Measurements from ENCODE around the gene SCAF1.

The SCAF1 gene, protein sequence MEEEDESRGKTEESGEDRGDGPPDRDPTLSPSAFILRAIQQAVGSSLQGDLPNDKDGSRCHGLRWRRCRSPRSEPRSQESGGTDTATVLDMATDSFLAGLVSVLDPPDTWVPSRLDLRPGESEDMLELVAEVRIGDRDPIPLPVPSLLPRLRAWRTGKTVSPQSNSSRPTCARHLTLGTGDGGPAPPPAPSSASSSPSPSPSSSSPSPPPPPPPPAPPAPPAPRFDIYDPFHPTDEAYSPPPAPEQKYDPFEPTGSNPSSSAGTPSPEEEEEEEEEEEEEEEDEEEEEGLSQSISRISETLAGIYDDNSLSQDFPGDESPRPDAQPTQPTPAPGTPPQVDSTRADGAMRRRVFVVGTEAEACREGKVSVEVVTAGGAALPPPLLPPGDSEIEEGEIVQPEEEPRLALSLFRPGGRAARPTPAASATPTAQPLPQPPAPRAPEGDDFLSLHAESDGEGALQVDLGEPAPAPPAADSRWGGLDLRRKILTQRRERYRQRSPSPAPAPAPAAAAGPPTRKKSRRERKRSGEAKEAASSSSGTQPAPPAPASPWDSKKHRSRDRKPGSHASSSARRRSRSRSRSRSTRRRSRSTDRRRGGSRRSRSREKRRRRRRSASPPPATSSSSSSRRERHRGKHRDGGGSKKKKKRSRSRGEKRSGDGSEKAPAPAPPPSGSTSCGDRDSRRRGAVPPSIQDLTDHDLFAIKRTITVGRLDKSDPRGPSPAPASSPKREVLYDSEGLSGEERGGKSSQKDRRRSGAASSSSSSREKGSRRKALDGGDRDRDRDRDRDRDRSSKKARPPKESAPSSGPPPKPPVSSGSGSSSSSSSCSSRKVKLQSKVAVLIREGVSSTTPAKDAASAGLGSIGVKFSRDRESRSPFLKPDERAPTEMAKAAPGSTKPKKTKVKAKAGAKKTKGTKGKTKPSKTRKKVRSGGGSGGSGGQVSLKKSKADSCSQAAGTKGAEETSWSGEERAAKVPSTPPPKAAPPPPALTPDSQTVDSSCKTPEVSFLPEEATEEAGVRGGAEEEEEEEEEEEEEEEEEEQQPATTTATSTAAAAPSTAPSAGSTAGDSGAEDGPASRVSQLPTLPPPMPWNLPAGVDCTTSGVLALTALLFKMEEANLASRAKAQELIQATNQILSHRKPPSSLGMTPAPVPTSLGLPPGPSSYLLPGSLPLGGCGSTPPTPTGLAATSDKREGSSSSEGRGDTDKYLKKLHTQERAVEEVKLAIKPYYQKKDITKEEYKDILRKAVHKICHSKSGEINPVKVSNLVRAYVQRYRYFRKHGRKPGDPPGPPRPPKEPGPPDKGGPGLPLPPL

DNA sequence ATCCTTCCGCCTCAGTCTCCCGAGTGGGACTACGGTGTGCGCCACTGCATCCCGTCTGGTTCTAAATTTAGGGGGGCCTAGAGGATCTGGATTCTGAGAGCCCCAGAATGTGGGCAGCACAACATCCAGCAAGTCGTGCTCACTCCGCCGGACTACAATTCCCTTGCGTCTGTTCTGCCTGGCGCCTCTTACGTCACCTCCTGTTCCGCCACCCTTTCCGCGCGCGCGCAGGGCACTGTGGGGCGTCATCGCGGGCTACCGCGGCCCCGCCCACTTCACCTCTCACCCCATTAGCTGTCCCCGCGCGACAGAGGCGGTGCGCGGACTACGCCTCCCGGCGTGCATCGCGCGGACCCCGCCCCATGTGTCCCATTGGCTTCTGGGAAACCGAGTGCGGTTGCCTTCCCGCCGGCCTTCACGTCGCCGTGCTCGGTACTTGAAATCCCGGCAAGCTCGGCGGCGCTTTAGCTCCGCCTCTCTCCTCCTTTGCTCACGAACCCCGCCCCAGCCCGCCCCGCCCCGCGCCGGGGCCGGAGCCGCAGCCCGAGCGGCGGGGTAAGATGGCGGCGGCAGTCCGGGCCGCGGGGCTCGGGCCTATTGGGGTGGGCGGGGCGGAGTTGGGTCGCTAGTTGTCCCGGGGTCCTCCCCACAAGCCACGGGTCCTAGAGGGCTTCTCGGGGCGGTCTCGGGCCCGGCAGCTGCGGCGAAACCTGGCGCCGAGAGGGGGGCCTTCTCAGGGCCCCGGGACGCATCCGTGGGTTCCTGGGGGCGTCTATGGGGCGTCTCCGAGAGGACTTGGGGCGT, at the start of gene SCAF1:
SCAF1 (plus strand) TSS at position 522 of the 804 bp plus-strand sequence. CDS start 2,818 bp downstream, outside the sequence.
- peak; percentile 98 for DNase-seq

DNA sequence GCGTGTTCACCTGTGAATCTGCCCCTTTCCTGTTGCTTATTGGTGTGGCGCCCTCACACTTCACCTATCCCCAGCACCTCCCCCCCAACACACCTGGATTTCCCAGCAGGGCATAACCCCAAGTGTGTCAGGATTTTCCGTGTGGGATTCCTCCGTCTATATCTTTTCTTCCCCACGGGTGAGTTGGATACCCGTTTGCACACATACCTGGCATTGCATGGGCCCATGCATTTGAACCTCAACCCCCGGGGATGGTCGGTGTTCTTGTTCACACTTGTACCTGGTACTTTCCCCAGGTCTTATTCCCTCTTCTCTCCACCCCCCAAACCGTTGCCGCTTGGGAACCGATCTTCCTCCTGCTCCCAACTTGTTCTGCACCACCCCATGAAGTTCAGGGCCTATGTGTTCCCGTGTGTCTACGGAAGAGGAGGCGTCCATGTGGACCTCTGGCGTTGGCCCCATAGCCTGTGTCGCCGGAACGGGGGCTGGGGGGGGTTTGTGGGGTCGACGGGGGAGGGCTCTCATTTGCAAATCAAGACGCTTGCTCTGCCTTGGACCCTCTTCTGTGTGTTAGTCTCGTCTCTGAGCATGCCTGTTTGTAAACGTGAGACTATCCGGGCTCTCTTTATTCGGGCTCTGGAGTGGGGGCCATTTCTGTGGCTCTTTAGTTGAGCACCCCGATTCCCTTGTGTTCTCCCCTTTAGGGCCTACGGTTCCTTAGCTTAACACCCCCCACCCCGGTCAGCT, 49.4 kb upstream of the SCAF1 start:
- DNase-seq = no peak

DNA sequence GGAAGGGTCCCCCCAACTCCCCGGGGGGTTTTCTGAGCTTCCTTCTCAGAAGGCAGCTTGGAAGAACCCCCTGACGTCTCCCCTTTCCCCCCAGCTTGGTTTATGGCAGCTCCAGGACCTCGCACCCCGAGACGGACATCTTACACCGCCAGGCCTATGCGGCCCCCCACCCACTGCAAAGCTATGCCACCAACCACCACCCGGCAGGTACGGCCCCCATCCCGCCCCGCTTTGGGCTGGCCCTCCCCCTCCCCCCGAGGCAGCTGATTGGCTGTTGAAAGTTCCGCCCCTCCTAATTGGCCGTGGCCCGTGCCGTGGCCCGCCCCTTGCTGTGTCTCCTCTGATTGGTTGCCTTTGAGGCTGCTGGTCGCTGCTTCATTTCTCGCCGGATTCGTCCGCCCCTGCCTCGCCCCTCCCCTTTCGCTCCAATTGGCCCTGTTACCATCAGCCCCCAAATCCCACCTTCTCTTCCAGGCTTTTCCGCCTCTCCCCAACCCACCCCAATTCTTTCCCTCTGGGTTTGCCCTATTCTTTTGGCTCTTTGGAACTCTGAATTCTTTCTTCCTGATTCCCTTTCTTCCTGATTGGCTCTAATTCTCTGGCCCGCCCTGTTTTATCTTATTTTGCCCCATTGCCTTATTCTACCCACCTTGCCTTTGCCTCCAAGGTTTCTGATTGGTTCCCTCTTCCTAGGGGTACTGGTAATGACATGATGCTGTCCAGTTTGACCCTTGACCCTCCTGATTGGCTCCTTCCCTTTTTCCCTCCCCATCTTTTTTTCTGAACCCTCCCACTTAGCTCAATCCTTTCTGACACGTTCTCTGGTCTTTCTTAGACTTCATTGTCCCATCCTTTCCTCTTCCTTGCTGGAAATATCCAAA, 48.5 kb upstream of the SCAF1 start:
- peak; percentile 87 for DNase-seq

DNA sequence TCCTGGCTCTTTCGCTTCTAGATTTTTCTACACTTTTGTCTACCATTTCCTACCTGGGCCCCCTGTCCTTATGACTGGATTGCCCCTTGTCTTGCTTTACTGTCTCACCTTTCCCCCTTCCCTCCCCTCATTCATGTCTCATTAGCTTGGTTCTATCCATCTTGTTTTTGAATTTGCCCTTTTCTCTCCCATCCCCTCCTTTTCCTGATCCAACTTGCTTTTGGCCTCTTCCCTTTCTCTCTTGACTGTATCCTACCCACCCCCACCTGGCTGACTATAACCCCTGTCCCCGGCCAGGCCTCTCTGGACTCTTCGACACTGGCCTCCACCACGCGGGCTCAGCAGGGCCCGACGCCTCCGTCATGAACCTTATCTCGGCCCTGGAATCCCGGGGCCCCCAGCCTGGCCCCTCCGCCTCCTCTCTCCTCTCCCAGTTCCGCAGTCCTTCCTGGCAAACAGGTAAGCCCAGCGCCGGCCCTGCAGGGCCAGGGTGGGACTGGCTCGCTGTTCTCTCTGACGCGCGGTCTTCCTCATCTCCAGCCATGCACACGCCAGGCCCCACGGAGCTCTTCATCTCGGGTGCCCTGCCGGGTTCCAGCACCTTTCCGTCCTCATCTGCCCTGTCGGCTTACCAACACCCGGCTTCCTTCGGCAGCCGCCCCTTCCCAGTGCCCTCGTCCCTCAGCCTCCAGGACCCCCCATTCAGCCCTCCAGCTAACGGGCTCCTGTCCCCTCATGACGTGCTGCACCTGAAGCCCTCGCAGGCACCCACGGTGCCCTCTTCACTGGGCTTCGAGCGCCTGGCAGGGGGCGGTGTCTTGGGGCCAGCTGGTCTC, 47.6 kb upstream of the SCAF1 start:
- no peak for DNase-seq

DNA sequence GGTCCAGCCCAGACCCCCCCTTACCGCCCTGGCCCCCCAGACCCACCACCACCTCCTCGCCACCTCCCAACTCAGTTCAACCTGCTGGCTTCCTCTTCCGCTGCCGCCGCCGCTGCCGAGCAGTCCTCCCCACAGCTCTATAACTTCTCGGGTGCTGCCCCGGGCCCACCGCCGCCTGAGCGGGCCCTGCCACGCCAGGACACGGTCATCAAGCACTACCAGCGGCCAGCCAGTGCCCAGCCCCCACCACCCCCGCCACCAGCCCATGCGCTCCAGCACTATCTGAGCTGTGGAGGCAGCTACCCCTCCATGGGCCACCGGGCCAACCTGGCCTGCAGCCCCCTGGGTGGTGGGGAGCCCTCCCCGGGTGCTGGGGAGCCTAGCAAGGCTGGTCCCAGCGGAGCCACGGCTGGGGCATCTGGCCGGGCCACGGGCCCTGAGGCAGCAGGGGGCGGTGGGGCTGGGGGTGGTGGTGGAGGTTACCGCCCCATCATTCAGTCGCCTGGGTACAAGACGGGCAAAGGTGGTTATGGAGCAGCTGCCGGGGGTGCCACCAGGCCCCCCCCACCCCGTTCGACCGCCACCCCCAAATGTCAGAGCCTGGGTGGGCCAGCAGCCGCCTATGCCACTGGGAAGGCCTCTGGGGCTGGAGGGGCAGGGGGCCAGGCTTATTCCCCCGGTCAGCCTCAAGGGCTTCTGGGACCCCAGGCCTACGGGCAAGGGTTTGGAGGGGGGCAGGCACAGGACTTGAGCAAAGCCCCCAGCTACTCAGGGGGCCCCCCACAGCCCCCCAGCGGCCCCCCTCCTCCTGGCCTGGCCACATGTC, 46.8 kb upstream of the SCAF1 start:
- no peak for DNase-seq

DNA sequence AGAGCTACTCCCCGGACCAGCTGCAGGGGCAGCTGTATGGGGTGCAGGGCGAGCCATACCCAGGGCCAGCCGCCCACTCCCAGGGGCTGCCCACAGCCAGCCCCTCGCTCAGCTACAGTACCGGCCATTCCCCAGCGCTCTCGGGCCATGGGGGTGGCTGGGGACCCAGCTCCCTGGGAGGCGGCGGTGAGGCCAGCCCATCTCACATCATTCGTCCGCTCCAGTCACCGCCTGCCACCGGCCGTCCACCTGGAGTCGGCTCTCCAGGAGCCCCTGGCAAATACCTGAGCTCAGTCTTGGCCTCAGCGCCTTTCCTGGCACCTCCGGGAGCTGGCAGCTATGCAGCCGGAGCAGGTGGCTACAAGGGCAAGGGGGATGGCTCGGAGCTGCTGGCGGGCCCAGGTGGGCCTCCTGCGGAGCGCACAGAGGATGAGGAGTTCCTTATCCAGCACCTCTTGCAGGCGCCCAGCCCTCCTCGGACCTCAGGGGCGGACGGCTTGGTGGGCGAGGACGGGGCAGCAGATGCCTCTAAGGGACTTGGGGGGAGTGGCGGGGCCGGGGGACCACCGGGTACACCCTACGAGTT, 46.1 kb upstream of the SCAF1 start:
- DNase-seq = no peak

DNA sequence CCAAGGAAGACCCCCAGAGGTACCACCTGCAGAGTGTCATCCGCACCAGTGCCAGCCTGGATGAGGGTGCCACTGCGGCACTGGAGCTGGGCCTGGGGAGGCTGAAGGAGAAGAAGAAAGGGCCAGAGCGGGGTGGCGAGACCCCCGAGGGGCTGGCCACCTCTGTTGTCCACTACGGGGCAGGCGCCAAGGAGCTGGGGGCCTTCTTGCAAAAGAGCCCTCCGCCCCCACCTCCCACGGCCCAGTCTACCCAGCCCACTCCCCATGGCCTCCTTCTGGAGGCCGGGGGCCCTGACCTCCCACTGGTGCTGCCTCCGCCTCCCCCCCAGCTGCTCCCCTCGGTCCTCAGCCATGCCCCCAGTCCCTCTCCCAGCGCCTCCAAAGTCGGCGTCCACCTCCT, 45.6 kb upstream of the SCAF1 start:
- no peak for DNase-seq

DNA sequence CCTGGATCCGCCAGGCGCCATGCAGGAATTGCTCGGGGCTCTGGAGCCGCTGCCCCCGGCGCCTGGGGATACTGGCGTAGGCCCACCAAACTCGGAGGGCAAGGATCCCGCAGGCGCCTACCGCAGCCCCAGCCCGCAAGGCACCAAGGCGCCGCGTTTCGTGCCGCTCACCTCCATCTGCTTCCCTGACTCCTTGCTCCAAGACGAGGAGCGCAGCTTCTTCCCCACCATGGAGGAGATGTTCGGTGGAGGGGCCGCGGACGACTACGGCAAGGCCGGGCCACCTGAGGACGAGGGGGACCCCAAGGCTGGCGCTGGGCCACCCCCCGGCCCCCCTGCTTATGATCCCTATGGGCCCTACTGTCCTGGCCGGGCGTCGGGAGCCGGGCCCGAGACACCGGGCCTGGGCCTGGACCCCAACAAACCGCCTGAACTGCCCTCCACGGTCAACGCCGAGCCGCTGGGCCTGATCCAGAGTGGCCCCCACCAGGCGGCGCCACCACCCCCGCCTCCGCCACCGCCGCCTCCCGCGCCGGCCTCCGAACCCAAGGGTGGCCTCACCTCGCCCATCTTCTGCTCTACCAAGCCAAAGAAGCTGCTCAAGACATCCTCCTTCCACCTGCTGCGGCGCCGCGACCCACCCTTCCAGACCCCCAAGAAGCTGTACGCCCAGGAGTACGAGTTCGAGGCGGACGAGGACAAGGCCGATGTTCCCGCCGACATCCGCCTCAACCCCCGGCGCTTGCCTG, 44.9 kb upstream of the SCAF1 start:
- no peak for DNase-seq

DNA sequence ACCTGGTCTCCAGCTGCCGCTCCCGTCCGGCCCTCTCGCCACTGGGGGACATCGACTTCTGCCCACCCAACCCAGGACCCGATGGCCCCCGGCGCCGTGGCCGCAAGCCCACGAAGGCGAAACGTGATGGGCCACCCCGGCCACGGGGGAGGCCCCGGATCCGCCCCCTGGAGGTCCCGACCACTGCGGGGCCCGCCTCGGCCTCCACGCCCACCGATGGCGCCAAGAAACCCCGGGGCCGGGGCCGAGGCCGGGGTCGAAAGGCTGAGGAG, 44.4 kb upstream of the SCAF1 start:
- no peak for DNase-seq

DNA sequence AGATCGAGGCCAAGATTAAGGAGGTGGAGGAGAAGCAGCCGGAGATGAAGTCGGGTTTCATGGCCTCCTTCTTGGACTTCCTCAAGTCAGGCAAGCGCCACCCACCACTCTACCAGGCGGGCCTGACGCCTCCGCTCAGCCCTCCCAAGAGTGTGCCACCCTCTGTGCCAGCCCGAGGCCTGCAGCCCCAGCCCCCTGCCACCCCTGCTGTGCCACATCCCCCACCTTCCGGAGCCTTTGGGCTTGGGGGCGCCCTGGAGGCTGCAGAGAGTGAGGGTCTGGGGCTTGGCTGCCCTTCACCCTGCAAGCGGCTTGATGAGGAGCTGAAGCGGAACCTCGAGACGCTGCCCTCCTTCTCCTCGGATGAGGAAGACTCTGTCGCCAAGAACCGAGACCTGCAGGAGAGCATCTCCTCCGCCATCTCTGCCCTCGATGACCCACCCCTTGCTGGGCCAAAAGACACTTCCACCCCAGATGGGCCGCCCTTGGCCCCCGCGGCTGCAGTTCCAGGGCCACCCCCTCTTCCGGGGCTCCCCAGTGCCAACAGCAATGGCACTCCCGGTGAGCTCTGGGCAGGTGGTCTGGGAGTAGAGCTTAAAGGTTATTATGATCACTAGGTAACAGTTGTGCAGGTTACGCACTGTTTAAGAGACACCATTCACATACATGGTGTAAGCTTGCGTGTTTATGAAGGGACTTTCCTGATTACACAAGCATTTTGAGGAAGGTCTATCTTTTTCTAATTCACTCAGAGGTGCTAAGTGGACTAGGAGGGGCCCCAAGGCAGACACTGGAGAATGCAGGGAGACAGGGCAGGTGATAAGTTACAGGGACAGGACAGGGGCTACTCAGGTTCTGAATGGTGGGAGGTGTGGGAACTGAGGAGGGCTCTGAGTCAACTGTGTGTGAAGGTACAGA, 42.4 kb upstream of the SCAF1 start:
- DNase-seq = no peak

DNA sequence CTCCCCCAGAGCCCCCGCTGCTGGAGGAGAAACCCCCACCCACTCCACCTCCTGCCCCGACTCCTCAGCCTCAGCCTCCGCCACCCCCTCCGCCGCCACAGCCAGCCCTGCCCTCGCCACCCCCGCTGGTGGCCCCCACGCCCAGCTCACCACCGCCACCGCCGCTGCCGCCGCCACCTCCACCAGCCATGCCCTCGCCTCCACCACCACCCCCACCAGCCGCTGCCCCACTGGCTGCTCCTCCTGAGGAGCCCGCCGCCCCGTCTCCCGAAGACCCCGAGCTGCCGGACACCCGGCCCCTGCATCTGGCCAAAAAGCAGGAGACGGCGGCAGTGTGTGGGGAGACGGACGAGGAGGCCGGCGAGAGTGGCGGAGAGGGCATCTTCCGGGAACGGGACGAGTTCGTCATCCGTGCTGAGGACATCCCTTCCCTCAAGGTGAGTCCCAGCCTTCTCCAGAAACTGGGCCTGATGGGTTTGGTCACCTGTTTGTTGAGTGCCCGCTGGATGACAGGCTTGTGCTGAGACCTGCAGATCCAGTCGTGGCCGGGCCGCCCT, 40.4 kb upstream of the SCAF1 start:
- no peak for DNase-seq

DNA sequence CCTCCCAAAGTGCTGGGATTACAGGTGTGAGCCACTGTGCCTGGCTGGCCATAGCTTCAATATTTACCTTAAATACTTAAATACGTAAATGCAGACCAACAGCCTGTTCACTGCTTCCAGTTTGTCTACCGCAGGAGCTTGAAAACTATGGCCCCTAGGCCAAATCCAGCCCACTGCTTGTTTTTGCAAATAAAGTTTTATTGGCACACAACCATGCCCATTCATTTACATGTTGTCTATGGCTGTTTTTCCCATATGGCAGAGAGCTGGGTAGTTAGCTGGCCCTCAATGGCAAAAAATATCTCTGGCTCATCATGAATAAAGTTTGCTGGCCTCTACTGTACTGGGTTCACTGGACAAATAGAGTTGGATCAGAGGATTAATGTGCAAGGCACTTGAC, 39.2 kb upstream of the SCAF1 start:
- DNase-seq = no peak

DNA sequence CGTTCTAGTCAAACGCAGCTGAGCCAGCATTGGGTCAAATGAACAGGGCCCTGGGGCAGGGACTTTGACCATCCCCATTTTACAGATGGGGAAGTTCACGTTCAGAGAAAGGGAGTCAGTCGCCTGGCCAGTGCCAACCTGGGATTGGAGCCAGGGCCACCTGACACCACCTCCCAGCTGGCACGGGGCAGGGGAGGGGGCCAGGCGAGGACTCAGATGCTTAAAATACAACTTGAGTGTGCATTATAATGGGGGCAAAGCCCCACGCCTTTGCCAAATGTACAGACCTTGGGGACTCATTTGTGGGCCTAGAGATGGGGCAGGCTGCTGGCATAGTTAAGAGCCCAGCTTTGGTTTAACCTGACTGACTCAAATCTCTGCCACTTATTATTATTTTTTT, 36.4 kb upstream of the SCAF1 start:
- no peak for DNase-seq

DNA sequence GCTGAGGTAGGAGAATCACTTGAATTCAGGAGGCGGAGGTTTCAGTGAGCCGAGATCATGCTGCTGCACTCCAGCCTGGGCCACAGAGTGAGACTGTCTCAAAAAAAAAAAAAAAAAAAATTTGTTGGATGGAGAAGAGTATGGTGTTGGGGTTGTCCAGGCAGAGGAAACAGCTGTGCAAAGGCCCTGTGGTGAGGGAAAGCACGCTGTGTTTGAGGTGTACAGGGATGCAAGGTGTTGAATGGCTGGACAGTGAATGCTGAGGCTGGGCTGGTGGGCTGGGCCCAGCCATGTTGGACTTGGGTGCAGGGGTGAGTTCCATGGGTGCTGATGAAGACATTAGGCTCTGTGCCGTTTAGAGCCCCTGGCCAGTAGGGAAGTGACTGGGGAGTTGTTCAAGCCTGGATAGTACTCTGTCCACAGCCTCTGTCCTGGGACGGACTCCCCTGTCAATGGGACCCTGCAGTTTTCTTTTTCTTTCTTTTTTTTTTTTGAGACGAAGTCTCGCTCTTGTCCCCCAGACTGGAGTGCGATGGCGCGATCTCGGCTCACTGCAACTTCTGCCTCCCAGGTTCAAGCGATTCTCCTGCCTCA, 32.4 kb upstream of the SCAF1 start:
- DNase-seq = no peak

DNA sequence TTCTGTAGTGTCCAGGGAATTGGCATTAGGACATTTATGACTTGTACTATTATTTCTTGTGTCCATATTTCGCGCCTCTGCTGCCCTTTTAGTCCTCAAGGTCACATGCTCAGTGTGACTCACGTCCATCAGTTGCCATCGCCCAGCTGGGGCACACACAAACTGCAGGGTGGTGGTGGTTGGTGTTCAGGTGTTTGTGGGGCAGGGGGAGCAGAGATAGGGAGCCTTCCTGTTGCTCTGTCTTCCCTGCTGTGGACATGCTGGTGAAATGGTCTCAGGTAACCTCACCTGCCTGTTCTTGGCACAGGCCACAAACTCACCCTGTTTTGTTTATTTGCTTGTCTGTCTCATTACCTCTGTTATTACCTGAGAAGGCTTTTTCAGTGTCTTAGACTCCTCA, 28.6 kb upstream of the SCAF1 start:
- DNase-seq = no peak

Data from NCI-H526 treated with DMSO at 0.1 percent for 48 hours (cell line).